Heart left ventricle (tissue), 16 donors: ENCODE results near the gene UROC1. TPM values are rescaled to one million over a fixed set of nuclear protein-coding genes. Genes with fewer than 3 reads are reported as not detected.

Source experiments
- ATAC-seq, 4 donors: fragments of 200-7000 bp; cut with Tn5 transposase; one replicate each; pipeline ENCODE4 v1.9.1; 2020 to 2022; ENCODE audit warnings: moderate library complexity in 4 of 4, mild to moderate bottlenecking in 3 of 4, moderate number of reproducible peaks in 1 of 4
- DNase-seq, 5 donors: peaks; one replicate each; pipeline ENCODE4 v3.0.0-alpha.2; 2020
- H3K27ac ChIP-seq, 12 donors: fragments of 200-600 bp; sonication (generic) in 4 of 12; one replicate each; pipeline versions ENCODE4 v1.5.0 to v1.8.0; 2016 to 2022; ENCODE audit warnings: mild to moderate bottlenecking in 2 of 12
- H3K27me3 ChIP-seq, 9 donors: fragments of 200-600 bp; sonication (generic) in 2 of 9; one replicate each; pipeline versions ENCODE4 v1.5.1 to v1.8.0; 2016 to 2022; ENCODE audit warnings: mild to moderate bottlenecking in 3 of 9
- H3K36me3 ChIP-seq, 9 donors: fragments of 200-600 bp; sonication (generic) in 2 of 9; one replicate each; pipeline versions ENCODE4 v1.5.0 to v1.8.0; 2018 to 2022; ENCODE audit warnings: mild to moderate bottlenecking in 2 of 9
- H3K4me1 ChIP-seq, 12 donors: fragments of 200-600 bp; sonication (generic) in 4 of 12; one replicate each; pipeline versions ENCODE4 v1.5.0 to v1.8.0; 2016 to 2022; ENCODE audit warnings: mild to moderate bottlenecking in 3 of 12
- H3K4me3 ChIP-seq, 12 donors: fragments of 200-600 bp; sonication (generic) in 4 of 12; one replicate each; pipeline versions ENCODE4 v1.5.0 to v1.8.0; 2017 to 2022; ENCODE audit warnings: mild to moderate bottlenecking in 9 of 12, moderate library complexity in 4 of 12
- H3K9me3 ChIP-seq, 12 donors: fragments of 200-600 bp; sonication (generic) in 4 of 12; one replicate each; pipeline versions ENCODE4 v1.5.0 to v1.8.0; 2016 to 2022; ENCODE audit warnings: mild to moderate bottlenecking in 1 of 12
- POLR2A ChIP-seq, 2 donors: fragments of 450-650 bp; IDR thresholded peaks; one replicate each; pipeline ENCODE4 v1.6.1; 2017; ENCODE audit warnings: antibody characterized with exemption in 2 of 2, mild to moderate bottlenecking in 2 of 2, moderate library complexity in 2 of 2
- WGBS, 4 donors: extraction: QIAGEN DNeasy Blood & Tissue Kit in 2 of 4; methylation state at CpG; one replicate each; pipeline versions ENCODE4 v1.1.5 to v1.1.7; 2013 to 2018; 5-methylcytosine and 5-hydroxymethylcytosine counted together
- intact Hi-C, 10 donors: fragments of 100-400 bp; cut with DNase I; formaldehyde crosslinking; loops; one replicate each; pipeline versions ENCODE4 v1.11.1 to v1.14.2; 2022
- polyA plus RNA-seq, 2 donors: library from polyadenylated mRNA; stranded (reverse); fragments of 200-250 nt; gene quantifications; one replicate each; pipeline ENCODE4 v1.2.3, GENCODE V29; 2013
- total RNA-seq, 9 donors: library from RNA; depleted of rRNA in 2 of 9; stranded (reverse); fragments of >200 nt in 2 of 9; fragmentation: NEBNext Ultra II Directional in 3 of 9; extraction: Animal tissue kit (Norgen Biotek cat#: 25700) in 3 of 9; gene quantifications; one replicate each; pipeline versions ENCODE4 v1.1.0 to v1.2.4, GENCODE V29; 2016 to 2023
- TF ChIP-seq, protein P1 (sequence below), 12 donors: fragments of 200-600 bp; sonication (generic) in 4 of 12; IDR thresholded peaks; one replicate each; pipeline versions ENCODE4 v1.5.0 to v1.8.0; 2018 to 2022; ENCODE audit warnings: antibody characterized with exemption in 12 of 12, mild to moderate bottlenecking in 5 of 12
- donor health status: ischemic (EF 13 %, LVEDD 7.1; RV severe dilation, severe dysfunction).
- donor health status: healthy with polysubstance abuse.
- donor health status: DM: no; HTN: yes; CAD: no.
- donor health status: DM: no; HTN: no; CAD: no.
- donor health status: ischemic (EF 25% LVEDD 6.9; RV normal size, moderate dysfunction).
- donor health status: ischemic (EF 25% LVEDD 5.7; RV mildly dilated, moderate dysfunction).
- donor health status: healthy.
- donor health status: DM: yes; HTN: yes; CAD: no.
- donor health status: ischemic (EF 35%, LVEDD 5.7; RV mildly dilated, moderate dysfunction).
- donor health status: nonischemic (EF 11% LVEDD 7.7; RV severe dilation, severe dysfunction).
- donor health status: DM: yes; HTN: yes; CAD: no.
- donor health status: PGD.
- donor health status: ischemic (EF 29% LVEDD 5.4; RV normal size, mild dysfunction).
- donor health status: nonischemic (EF 23%, LVEDD 6.1; RV moderate dilation, normal function).

Gene UROC1
- total and polyA plus RNA-seq, 11 donors, result not detected

GRCh38 chr3:126439968-126440708 lies 77.4 kb downstream of the UROC1 start:
- no peaks in the 10 kb centered on the region for H3K9me3 ChIP-seq
- no peaks in the 10 kb centered on the region for H3K27me3 ChIP-seq
- no peak overlapping the region for H3K27ac ChIP-seq
- ATAC-seq, result no peak
- 93 to 96% (median 95%) methylated on average over 12 of the region's 12 CpGs for WGBS, 4 donors
- TF ChIP-seq POLR2A (IDR thresholded peaks at IDR 0.05), result no peak
- TF ChIP-seq, protein P1, sequence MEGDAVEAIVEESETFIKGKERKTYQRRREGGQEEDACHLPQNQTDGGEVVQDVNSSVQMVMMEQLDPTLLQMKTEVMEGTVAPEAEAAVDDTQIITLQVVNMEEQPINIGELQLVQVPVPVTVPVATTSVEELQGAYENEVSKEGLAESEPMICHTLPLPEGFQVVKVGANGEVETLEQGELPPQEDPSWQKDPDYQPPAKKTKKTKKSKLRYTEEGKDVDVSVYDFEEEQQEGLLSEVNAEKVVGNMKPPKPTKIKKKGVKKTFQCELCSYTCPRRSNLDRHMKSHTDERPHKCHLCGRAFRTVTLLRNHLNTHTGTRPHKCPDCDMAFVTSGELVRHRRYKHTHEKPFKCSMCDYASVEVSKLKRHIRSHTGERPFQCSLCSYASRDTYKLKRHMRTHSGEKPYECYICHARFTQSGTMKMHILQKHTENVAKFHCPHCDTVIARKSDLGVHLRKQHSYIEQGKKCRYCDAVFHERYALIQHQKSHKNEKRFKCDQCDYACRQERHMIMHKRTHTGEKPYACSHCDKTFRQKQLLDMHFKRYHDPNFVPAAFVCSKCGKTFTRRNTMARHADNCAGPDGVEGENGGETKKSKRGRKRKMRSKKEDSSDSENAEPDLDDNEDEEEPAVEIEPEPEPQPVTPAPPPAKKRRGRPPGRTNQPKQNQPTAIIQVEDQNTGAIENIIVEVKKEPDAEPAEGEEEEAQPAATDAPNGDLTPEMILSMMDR (IDR thresholded peaks at IDR 0.05), result no peak
- intact Hi-C loops, result no loop called here
- H3K36me3 ChIP-seq, result peaks cover 0 to 75% (median 50%) of the 10 kb centered on the region in 9 donors
- peaks cover 0 to 14% (median 3%) of the 10 kb centered on the region in 12 donors for H3K4me1 ChIP-seq
- no peak for DNase-seq
- H3K4me3 ChIP-seq, result no peak overlapping the region

DNA sequence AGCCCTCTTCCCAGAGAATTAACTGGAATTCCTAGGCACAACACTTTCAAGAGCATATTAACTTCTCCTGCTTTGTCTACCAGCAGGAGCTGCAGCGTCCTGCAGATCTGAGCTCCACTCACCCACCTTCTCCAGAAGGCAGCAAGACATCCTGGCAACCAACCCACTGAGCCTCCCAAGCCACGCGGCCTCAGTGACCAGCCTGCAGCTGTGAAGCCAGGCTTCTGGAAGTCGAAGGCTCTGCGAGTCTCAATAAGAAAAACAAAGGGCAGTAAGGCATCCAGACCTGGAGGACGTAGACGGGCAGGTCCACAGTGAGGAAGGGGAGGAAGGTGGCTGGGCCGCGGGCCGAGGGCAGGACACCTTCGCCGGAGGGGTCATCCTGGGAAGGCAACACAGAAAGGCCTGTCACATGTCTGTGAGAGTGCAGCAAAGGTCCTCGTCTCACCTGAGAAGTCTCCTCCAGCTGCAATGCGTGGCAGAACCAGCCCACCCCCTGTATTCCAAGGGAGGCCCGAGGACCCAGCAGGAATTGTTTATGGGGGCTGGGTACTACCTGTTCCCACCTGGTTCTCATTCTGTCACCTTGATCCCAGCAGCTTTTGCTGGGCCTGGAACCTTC lies 78.1 kb downstream of the UROC1 start:
- H3K36me3 ChIP-seq, result peaks cover 0 to 75% (median 52%) of the 10 kb centered on the region in 9 donors
- intact Hi-C loops, result no loop called here
- no peaks in the 10 kb centered on the region for H3K9me3 ChIP-seq
- ATAC-seq (no peak), DNase-seq (no peak)
- no peak overlapping the region for H3K27ac ChIP-seq
- peaks cover 0 to 12% (median 3%) of the 10 kb centered on the region in 12 donors for H3K4me1 ChIP-seq
- H3K4me3 ChIP-seq, result no peak overlapping the region
- TF ChIP-seq, protein P1 (IDR thresholded peaks at IDR 0.05), result no peak
- no peak for TF ChIP-seq POLR2A (IDR thresholded peaks at IDR 0.05)
- WGBS, 4 donors, result 90 to 96% (median 93%) methylated on average over 15 of the region's 15 CpGs
- no peaks in the 10 kb centered on the region for H3K27me3 ChIP-seq

GRCh38 chr3:126438746-126439145 lies 78.8 kb downstream of the UROC1 start:
- Histone ChIP-seq H3K36me3 (peaks cover 0 to 73% (median 52%) of the 10 kb centered on the region in 9 donors), H3K4me3 (no peak overlapping the region), H3K9me3 (no peaks in the 10 kb centered on the region), H3K27ac (no peak overlapping the region), H3K4me1 (peaks cover 0 to 12% (median 4%) of the 10 kb centered on the region in 12 donors), H3K27me3 (no peaks in the 10 kb centered on the region)
- TF ChIP-seq POLR2A (IDR thresholded peaks at IDR 0.05), result no peak
- TF ChIP-seq, protein P1 (IDR thresholded peaks at IDR 0.05), result no peak
- peak in 1 of 5 donors; percentile 1 for DNase-seq
- no peak for ATAC-seq
- 92 to 95% (median 95%) methylated on average over 10 of the region's 10 CpGs for WGBS, 4 donors
- intact Hi-C loops, result no loop called here

DNA sequence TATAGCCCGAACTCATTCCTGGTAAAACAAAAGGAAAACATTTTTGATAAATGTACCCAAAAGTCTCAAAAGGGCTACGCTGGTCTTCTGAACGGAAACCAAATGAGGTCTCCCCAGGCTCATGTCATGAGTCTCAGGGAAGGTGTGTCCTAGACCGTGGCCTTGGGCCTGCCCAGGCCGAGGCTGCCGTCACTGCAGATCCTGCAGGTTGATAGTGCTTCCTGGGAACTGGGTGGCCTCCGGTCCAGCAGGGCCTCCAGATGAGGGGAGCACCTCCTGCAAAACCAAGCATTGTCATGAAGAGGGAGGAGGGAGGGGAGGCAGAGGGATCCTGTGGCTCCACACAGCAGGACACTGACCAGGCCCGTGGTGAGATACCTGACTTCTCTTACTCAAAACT lies 79.4 kb downstream of the UROC1 start:
- WGBS, 4 donors, result 86 to 93% (median 89%) methylated on average over 8 of the region's 8 CpGs
- Histone ChIP-seq H3K9me3 (no peaks in the 10 kb centered on the region), H3K27ac (no peak overlapping the region), H3K36me3 (peaks cover 0 to 72% (median 49%) of the 10 kb centered on the region in 9 donors), H3K4me1 (peaks cover 0 to 16% (median 6%) of the 10 kb centered on the region in 12 donors), H3K27me3 (no peaks in the 10 kb centered on the region), H3K4me3 (no peak overlapping the region)
- intact Hi-C loops, result no loop called here
- ATAC-seq (no peak), DNase-seq (peak in 1 of 5 donors; percentile 3)
- TF ChIP-seq POLR2A (IDR thresholded peaks at IDR 0.05), result no peak
- TF ChIP-seq, protein P1 (IDR thresholded peaks at IDR 0.05), result no peak
